ENCODE results near the gene TAF7.

DNA sequence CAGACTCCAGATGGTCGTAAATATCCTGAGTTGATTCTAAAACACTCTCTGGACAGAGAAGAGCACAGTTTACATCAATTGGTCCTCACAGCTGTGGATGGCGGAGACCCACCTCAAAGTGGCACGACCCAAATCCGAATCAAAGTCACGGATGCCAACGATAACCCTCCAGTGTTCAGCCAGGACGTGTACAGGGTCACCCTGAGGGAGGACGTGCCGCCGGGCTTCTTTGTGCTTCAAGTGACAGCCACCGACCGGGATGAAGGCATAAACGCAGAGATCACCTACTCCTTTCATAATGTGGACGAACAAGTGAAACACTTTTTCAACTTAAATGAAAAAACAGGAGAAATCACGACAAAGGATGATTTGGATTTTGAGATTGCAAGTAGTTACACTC is 40.1 kb upstream of the TAF7 start:
- no peak for TF ChIP-seq KDM1A (IDR thresholded peaks at IDR 0.05; ENCODE audit: borderline replicate concordance)
- TF ChIP-seq, protein P1, sequence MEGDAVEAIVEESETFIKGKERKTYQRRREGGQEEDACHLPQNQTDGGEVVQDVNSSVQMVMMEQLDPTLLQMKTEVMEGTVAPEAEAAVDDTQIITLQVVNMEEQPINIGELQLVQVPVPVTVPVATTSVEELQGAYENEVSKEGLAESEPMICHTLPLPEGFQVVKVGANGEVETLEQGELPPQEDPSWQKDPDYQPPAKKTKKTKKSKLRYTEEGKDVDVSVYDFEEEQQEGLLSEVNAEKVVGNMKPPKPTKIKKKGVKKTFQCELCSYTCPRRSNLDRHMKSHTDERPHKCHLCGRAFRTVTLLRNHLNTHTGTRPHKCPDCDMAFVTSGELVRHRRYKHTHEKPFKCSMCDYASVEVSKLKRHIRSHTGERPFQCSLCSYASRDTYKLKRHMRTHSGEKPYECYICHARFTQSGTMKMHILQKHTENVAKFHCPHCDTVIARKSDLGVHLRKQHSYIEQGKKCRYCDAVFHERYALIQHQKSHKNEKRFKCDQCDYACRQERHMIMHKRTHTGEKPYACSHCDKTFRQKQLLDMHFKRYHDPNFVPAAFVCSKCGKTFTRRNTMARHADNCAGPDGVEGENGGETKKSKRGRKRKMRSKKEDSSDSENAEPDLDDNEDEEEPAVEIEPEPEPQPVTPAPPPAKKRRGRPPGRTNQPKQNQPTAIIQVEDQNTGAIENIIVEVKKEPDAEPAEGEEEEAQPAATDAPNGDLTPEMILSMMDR (IDR thresholded peaks at IDR 0.05 in 2 of 3, conservative IDR thresholded peaks at IDR 0.05 in 1 of 3; ENCODE audit: control insufficient read depth in 2 of 3, extremely low read depth in 1 of 3, insufficient read depth in 1 of 3, low read depth in 3 of 3, low read length in 3 of 3), result no peak
- TF ChIP-seq NFXL1 (IDR thresholded peaks at IDR 0.05; ENCODE audit: borderline replicate concordance), result no peak
- no peak for TF ChIP-seq POLR2AphosphoS5 (IDR thresholded peaks at IDR 0.05; ENCODE audit: low read length)
- no peak for TF ChIP-seq POLR2A (IDR thresholded peaks at IDR 0.05; ENCODE audit: low read depth, low read length)
- TF ChIP-seq, protein P2, sequence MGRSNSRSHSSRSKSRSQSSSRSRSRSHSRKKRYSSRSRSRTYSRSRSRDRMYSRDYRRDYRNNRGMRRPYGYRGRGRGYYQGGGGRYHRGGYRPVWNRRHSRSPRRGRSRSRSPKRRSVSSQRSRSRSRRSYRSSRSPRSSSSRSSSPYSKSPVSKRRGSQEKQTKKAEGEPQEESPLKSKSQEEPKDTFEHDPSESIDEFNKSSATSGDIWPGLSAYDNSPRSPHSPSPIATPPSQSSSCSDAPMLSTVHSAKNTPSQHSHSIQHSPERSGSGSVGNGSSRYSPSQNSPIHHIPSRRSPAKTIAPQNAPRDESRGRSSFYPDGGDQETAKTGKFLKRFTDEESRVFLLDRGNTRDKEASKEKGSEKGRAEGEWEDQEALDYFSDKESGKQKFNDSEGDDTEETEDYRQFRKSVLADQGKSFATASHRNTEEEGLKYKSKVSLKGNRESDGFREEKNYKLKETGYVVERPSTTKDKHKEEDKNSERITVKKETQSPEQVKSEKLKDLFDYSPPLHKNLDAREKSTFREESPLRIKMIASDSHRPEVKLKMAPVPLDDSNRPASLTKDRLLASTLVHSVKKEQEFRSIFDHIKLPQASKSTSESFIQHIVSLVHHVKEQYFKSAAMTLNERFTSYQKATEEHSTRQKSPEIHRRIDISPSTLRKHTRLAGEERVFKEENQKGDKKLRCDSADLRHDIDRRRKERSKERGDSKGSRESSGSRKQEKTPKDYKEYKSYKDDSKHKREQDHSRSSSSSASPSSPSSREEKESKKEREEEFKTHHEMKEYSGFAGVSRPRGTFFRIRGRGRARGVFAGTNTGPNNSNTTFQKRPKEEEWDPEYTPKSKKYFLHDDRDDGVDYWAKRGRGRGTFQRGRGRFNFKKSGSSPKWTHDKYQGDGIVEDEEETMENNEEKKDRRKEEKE (IDR thresholded peaks at IDR 0.05), result no peak
